COLO829 (cell line): Measurements from ENCODE around the gene SACM1L.
"Not testable (repeated sequence)": the region's sequence is repeated elsewhere in the genome, so short reads cannot be mapped to it uniquely, and the experiment has no call there.

Experiments used
- DNase-seq: peaks from one replicate; pipeline ENCODE4 v3.0.0; 2012; ENCODE audit warnings: low spot score

Gene SACM1L

GRCh38 chr3:45741742-45742460 is 52.7 kb downstream of the SACM1L start:
- no peak for DNase-seq

GRCh38 chr3:45742461-45743089 is 53.4 kb downstream of the SACM1L start:
- no peak for DNase-seq

DNA sequence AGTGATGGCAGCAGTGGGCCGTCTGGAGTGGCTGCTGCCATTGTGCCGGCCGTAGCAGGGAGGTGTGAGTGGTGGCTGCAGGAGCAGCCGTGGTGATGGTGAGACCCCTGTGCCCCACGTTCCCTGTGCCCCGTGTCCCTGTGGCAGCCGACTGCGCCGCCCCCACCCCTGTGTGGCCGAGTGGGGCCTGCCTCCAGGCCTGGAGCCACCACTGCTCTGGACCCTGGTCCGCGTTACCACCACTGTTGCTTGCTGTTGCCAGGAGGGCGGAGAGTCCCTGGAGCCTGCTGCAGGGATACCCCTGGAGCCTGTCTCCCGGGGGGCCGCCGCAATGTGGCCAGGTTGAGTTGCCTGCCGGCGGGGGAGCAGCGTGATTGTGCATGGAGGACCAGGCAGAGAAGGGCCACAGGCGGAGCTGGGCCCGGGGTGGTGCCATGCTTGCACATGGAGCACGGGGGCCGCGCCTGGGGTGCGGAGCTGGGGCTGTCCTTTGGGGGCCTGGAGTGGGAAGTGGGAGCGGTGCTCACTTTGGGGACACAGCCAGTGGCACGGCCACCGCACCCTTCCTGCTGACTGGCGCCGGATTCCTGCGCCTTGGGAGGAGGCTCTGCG is 57.1 kb downstream of the SACM1L start:
- DNase-seq = no peak

- no peak for DNase-seq
Observed at GRCh38 chr3:45746777-45747622, 57.8 kb downstream of the SACM1L start.

DNA sequence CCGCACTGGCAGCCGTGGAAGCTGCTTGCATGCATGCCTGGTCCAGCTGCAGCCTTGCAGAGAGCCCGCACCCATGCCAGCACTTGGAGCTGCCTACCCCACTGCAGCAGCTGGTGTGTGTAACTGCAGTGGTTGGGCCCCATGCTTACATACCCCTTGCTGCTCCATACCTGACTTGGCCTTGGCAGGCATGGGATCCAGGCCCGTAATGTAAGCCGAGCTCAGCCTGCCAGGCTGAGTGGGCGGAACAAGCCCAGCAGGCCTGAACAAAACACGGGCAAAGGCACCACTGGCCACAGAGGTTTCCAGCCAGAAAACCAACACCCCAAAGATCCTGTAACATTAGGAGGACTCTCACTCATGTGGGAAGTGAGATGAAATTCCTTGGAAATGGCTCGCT is 58.9 kb downstream of the SACM1L start:
- DNase-seq = no peak

GRCh38 chr3:45749036-45749600 is 59.9 kb downstream of the SACM1L start:
- DNase-seq = not testable (repeated sequence)

- DNase-seq = no peak
Observed at GRCh38 chr3:45749880-45750279, 60.7 kb downstream of the SACM1L start.

GRCh38 chr3:45751537-45752242 is 62.5 kb downstream of the SACM1L start:
- no peak for DNase-seq

DNA sequence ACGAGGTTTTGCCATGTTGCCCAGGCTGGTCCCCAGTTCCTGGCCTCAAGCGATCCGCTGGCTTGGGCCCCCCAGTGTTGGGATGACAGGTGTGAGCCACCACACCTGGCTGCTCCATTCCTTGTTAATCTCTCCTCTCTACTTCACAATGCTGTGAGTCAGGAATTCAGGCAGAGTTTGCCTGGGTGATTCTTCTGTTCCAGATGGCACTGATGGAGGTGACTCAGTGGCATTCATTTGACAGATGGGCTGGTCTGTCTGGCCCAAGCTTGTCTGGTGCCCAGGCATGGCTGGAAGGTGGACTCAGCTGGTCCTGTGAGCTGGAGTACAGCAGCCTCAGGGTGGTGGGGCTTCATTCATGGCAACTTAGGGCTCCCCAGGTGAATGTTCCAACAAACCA is 63.9 kb downstream of the SACM1L start:
- DNase-seq = no peak

DNA sequence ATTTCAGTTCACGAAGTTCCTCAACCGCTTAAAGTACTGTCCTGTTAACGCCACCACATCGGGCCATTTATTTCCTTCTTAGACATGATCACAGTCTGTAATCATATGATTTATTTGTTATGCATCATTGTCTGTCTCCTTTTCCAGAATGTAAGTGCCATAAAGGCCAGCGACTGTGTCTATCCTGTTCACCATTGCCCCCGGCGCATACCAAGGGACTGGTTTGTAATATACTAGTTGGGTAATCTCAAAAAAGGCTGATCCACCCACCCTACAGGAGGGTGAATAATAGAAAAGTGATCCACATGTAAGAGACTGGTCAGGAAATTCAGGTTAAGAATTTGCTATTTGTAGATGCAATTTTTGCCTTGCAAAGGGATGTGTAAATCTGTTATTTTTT is 65.3 kb downstream of the SACM1L start:
- DNase-seq = no peak

GRCh38 chr3:45756055-45756454 is 66.9 kb downstream of the SACM1L start:
- DNase-seq = no peak

DNA sequence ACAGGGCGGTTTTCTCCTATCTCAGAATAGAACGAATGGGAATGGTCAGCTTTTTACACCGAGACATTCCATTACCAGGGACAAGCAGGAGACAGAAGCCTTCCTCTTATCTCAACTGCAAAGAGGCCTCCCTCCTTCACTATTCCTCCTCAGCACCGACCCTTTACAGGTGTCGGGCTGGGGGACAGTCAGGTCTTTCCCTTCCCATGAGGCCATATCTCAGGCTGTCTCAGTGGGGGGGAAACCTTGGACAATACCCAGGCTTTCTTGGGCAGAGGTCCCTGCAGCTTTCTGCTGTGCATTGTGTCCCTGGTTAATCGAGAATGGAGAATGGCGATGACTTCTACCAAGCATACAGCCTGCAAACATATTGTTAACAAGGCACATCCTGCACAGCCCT is 67.9 kb downstream of the SACM1L start:
- DNase-seq = not testable (repeated sequence)

- DNase-seq = no peak
Observed at GRCh38 chr3:45758871-45759270, 69.7 kb downstream of the SACM1L start.

DNA sequence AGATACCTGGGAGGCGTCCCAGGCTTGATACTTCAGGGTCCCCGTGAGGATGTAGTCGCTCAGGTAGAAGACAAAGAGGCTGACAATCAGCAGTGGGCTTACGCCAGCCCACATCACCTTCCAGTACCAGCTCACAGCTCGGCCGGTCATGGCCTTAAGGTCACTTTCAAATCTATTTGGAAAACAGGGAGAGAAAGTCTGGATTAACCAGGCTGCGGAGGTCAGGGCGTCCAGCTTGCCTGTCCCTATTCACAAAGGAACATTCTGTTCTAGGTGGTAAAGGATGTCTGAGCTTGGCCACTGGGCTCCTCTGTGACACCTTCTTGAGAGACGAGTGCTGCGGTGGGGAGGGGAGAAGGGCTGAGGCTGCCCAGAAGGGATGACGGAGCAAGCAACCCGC is 70.7 kb downstream of the SACM1L start:
- DNase-seq = no peak

- peak; percentile 85 for DNase-seq
Observed at GRCh38 chr3:45760878-45761711, 71.9 kb downstream of the SACM1L start.

DNA sequence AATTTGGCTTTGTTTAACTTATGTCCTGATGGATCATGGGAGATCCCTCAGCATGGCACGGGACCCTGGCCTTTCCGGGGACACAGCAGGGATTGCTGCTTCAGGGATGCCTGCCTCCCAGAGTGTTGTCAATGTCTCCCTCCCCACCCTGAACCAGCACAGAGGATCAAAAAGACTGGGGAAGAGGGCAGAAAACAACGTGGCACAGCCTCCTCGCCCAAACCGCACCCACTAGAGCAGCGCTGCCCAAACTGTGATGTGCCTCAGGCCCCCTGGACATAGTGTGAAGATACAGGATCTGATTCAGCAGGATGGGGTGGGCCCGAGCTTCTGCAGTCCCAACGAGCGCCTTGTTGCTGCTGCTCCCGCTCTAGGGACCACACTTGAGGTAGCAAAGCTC is 72.6 kb downstream of the SACM1L start:
- no peak for DNase-seq

GRCh38 chr3:45762647-45763302 is 73.6 kb downstream of the SACM1L start:
- DNase-seq = no peak

- no peak for DNase-seq
Observed at GRCh38 chr3:45763303-45763675, 74.1 kb downstream of the SACM1L start.

DNA sequence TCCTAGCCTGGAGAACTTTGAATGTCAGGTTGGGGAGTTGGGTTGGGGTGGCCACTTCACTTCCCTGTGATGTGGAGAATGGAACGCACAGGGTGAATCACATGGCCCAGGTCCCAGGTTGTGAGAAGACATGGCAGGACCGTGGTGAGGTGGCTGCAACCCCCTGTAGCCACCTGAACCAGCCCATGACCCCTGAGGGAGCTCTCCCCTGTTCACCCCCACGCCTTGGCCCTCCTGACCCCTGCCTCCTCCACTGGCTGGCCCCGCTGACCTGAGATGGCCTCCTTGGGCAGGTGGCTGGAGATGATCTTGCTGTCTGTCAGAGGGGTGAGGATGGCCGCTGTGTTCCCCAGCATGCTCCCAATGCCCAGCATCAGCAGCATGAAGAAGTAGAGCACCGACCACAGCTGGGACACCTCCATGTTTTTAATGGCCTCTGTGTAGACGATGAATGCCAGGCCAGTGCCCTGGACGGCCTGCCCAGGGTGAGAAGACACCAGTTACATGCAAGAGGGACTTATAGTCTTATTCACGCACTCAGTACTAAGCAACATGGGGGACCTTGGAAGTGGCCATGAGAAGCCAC is 76.2 kb downstream of the SACM1L start:
- no peak for DNase-seq

- no peak for DNase-seq
Observed at GRCh38 chr3:45765958-45766357, 76.8 kb downstream of the SACM1L start.
